Right ventricle myocardium superior (tissue), 1 donor: Measurements from ENCODE around the gene C6orf15. TPM values are rescaled to one million over a fixed set of nuclear protein-coding genes. Genes with fewer than 3 reads are reported as not detected.
"Not testable (repeated sequence)": the region's sequence is repeated elsewhere in the genome, so short reads cannot be mapped to it uniquely, and the experiment has no call there.

ENCODE experiments used
- ATAC-seq: fragments of 200-7000 bp; cut with Tn5 transposase; one replicate; pipeline ENCODE4 v1.9.1; 2020; ENCODE audit warnings: mild to moderate bottlenecking; ENCODE audit not compliant: poor library complexity
- DNase-seq: peaks from one replicate; pipeline ENCODE4 v3.0.0-alpha.2; 2020
- intact Hi-C: fragments of 100-400 bp; cut with DNase I; formaldehyde crosslinking; loops from one replicate; pipeline ENCODE4 v1.11.2; 2022
- total RNA-seq: library from RNA; stranded (reverse); fragmentation: NEBNext Ultra II Directional; extraction: Animal tissue kit (Norgen Biotek cat#: 25700); gene quantifications from one replicate; pipeline ENCODE4 v1.2.1, GENCODE V29; 2021
- donor health status: DM: no; HTN: yes; CAD: no; lungs with severe emphysema.

C6orf15 gene
- total RNA-seq, 1 donor from 2014 or later = not detected

GRCh38 chr6:31086788-31087440 is 25.5 kb downstream of the C6orf15 start:
- DNase-seq (no peak), ATAC-seq (no peak)
- intact Hi-C loops = loop anchor here (10.0 kb wide), 1 partner anchor 342 kb away; the partner anchor contains the start of genes FLOT1 and IER3

- intact Hi-C loops = loop anchor here (5.0 to 10.0 kb wide), 2 partner anchors 257 to 339 kb away; partner anchors contain the start of genes FLOT1 and IER3
- DNase-seq = no peak
- ATAC-seq = peak; percentile 14
Measured at GRCh38 chr6:31083742-31084354, 28.5 kb downstream of the C6orf15 start.

GRCh38 chr6:31081872-31082271 is 30.5 kb downstream of the C6orf15 start:
- intact Hi-C loops = loop anchor here (5.0 to 10.0 kb wide), 2 partner anchors 255 to 337 kb away; partner anchors contain the start of genes FLOT1 and IER3
- DNase-seq (no peak), ATAC-seq (no peak)

- intact Hi-C loops = loop anchor here (5.0 to 10.0 kb wide), 2 partner anchors 252 to 335 kb away; partner anchors contain the start of genes FLOT1 and IER3
Measured at GRCh38 chr6:31079656-31080261, 32.6 kb downstream of the C6orf15 start.

GRCh38 chr6:31076611-31077010 is 35.8 kb downstream of the C6orf15 start:
- intact Hi-C loops = no loop called here
- ATAC-seq = no peak
- DNase-seq = no peak

More at GRCh38 chr6:31079656-31080261, 32.6 kb downstream of the C6orf15 start:
- peak; percentile 85 for ATAC-seq
- DNase-seq = peak; percentile 68

GRCh38 chr6:31075528-31075927 is 36.8 kb downstream of the C6orf15 start:
- DNase-seq (no peak), ATAC-seq (no peak)
- intact Hi-C loops = no loop called here

GRCh38 chr6:31074401-31074800 is 38.0 kb downstream of the C6orf15 start:
- intact Hi-C loops = no loop called here
- DNase-seq (no peak), ATAC-seq (no peak)

GRCh38 chr6:31070711-31071197 is 41.6 kb downstream of the C6orf15 start:
- intact Hi-C loops = no loop called here
- ATAC-seq (peak; percentile 86), DNase-seq (peak; percentile 55)

GRCh38 chr6:31068669-31069340 is 43.6 kb downstream of the C6orf15 start:
- DNase-seq = peak; percentile 79
- peak; percentile 93 for ATAC-seq
- intact Hi-C loops = loop anchor here (5.0 kb wide), 1 partner anchor 152 kb away; no protein-coding TSS in a partner anchor

GRCh38 chr6:31067891-31068668 is 44.3 kb downstream of the C6orf15 start:
- intact Hi-C loops = loop anchor here (5.0 kb wide), 1 partner anchor 151 kb away; no protein-coding TSS in a partner anchor
- DNase-seq, ATAC-seq: not testable (repeated sequence)

- ATAC-seq, DNase-seq: not testable (repeated sequence)
- intact Hi-C loops = loop anchor here (5.0 kb wide), 1 partner anchor 150 kb away; no protein-coding TSS in a partner anchor
Measured at GRCh38 chr6:31067028-31067427, 45.3 kb downstream of the C6orf15 start.

- ATAC-seq (no peak), DNase-seq (no peak)
- intact Hi-C loops = loop anchor here (5.0 kb wide), 1 partner anchor 148 kb away; no protein-coding TSS in a partner anchor
Measured at GRCh38 chr6:31065556-31065955, 46.8 kb downstream of the C6orf15 start.

- intact Hi-C loops = no loop called here
- DNase-seq (no peak), ATAC-seq (no peak)
Measured at GRCh38 chr6:31063906-31064435, 48.4 kb downstream of the C6orf15 start.

Other genes with a start within 250 kb of the C6orf15 start
- gene DDR1, start 228.1 kb downstream of the C6orf15 start, total RNA-seq = 23.2 TPM
- 23.6 TPM for gene GTF2H4, start 204.4 kb downstream of the C6orf15 start, total RNA-seq
- gene VARS2, start 198.3 kb downstream of the C6orf15 start, total RNA-seq = 17.2 TPM
- gene SFTA2, start 180.4 kb downstream of the C6orf15 start, total RNA-seq = not detected
- not detected for gene MUCL3, start 171.6 kb downstream of the C6orf15 start, total RNA-seq
- not detected for gene MUC21, start 128.9 kb downstream of the C6orf15 start, total RNA-seq
- gene MUC22, start 102.1 kb downstream of the C6orf15 start, total RNA-seq = 0.19 TPM
- 1.2 TPM for gene PSORS1C1, start 2.2 kb upstream of the C6orf15 start, total RNA-seq
- gene CDSN, start 7.9 kb upstream of the C6orf15 start, total RNA-seq = not detected
- gene PSORS1C2, start 26.5 kb upstream of the C6orf15 start, total RNA-seq = not detected
- 10.9 TPM for gene CCHCR1, start 45.2 kb upstream of the C6orf15 start, total RNA-seq
- gene TCF19, start 46.0 kb upstream of the C6orf15 start, total RNA-seq = 3.6 TPM
- gene POU5F1, start 58.1 kb upstream of the C6orf15 start, total RNA-seq = 0.94 TPM
- gene HLA-C, start 159.5 kb upstream of the C6orf15 start, total RNA-seq = 156 TPM
- gene HLA-B, start 244.6 kb upstream of the C6orf15 start, total RNA-seq = 398 TPM